Astrocyte of the cerebellum (primary cell): ENCODE results near the gene NRDE2.

Experiments used
- DNase-seq: peaks from one replicate; pipeline ENCODE4 v3.0.0-alpha.2; 2011; ENCODE audit warnings: low read depth
- H3K4me3 ChIP-seq: 2 replicates; pipeline ENCODE4 v1.5.1; 2011; ENCODE audit warnings: mild to moderate bottlenecking, low read depth, low read length, moderate library complexity
- CTCF ChIP-seq: IDR thresholded peaks from 2 replicates; pipeline ENCODE4 v1.5.1; 2012; ENCODE audit warnings: low read length, low read depth, moderate library complexity, mild to moderate bottlenecking; ENCODE audit errors: missing control alignments
- in situ Hi-C: cut with HindIII; loops from 2 replicates; pipeline ENCODE4 v1.10.0; 2017; ENCODE audit warnings: low sequenced_read_pairs

NRDE2 gene

GRCh38 chr14:90373887-90374286, 42.1 kb upstream of the NRDE2 start:
- in situ Hi-C loops, result no loop called here

GRCh38 chr14:90368946-90369721, 37.4 kb upstream of the NRDE2 start:
- no peak for TF ChIP-seq CTCF
- in situ Hi-C loops, result no loop called here
- H3K4me3 ChIP-seq, result no peak overlapping the region
- DNase-seq, result no peak

More at GRCh38 chr14:90373887-90374286, 42.1 kb upstream of the NRDE2 start:
- TF ChIP-seq CTCF, result no peak
- DNase-seq, result no peak
- H3K4me3 ChIP-seq, result no peak overlapping the region

GRCh38 chr14:90362558-90362896, 30.8 kb upstream of the NRDE2 start:
- no peak overlapping the region for H3K4me3 ChIP-seq
- no peak for TF ChIP-seq CTCF
- DNase-seq, result no peak
- in situ Hi-C loops, result no loop called here

GRCh38 chr14:90361865-90362557, 30.3 kb upstream of the NRDE2 start:
- in situ Hi-C loops, result no loop called here

GRCh38 chr14:90358359-90358758, 26.6 kb upstream of the NRDE2 start:
- DNase-seq, result no peak
- H3K4me3 ChIP-seq, result no peak overlapping the region
- in situ Hi-C loops, result no loop called here
- TF ChIP-seq CTCF, result no peak

More at GRCh38 chr14:90361865-90362557, 30.3 kb upstream of the NRDE2 start:
- DNase-seq, result no peak
- H3K4me3 ChIP-seq, result no peak overlapping the region
- TF ChIP-seq CTCF, result no peak

GRCh38 chr14:90356925-90357324, 25.2 kb upstream of the NRDE2 start:
- in situ Hi-C loops, result no loop called here
- no peak for DNase-seq
- H3K4me3 ChIP-seq, result no peak overlapping the region
- no peak for TF ChIP-seq CTCF
